CD4-positive, alpha-beta T cell treated with Interleukin-17A for 4 hours (primary cell): ENCODE measurements around the gene ADGRF4.
"Not testable (repeated sequence)": the region's sequence is repeated elsewhere in the genome, so short reads cannot be mapped to it uniquely, and the experiment has no call there.

Experiments used
- DNase-seq: peaks from one replicate; pipeline ENCODE4 v3.0.0-alpha.2; 2020; ENCODE audit warnings: mixed read lengths

The ADGRF4 gene

GRCh38 chr6:47740714-47741113 is 42.3 kb downstream of the ADGRF4 start:
- no peak for DNase-seq

GRCh38 chr6:47741807-47742206 is 43.4 kb downstream of the ADGRF4 start:
- DNase-seq = no peak

- no peak for DNase-seq
Observed at GRCh38 chr6:47743744-47744143, 45.4 kb downstream of the ADGRF4 start.

GRCh38 chr6:47745269-47745668 is 46.9 kb downstream of the ADGRF4 start:
- not testable (repeated sequence) for DNase-seq

GRCh38 chr6:47749757-47750156 is 51.4 kb downstream of the ADGRF4 start:
- no peak for DNase-seq

GRCh38 chr6:47752801-47753200 is 54.4 kb downstream of the ADGRF4 start:
- DNase-seq = no peak

GRCh38 chr6:47759364-47759763 is 61.0 kb downstream of the ADGRF4 start:
- DNase-seq = no peak

- DNase-seq = no peak
Observed at GRCh38 chr6:47762502-47762901, 64.1 kb downstream of the ADGRF4 start.

- DNase-seq = no peak
Observed at GRCh38 chr6:47766445-47766844, 68.1 kb downstream of the ADGRF4 start.

GRCh38 chr6:47767102-47767501 is 68.7 kb downstream of the ADGRF4 start:
- no peak for DNase-seq

GRCh38 chr6:47769982-47770381 is 71.6 kb downstream of the ADGRF4 start:
- DNase-seq = no peak
